ENCODE data around the gene SH2D1B.

GRCh38 chr1:162389021-162389818 is 22.7 kb downstream of the SH2D1B start:
- TF ChIP-seq CTCF (IDR thresholded peaks at IDR 0.05; ENCODE audit: poor library complexity) (no peak), EZH2phosphoT487 (IDR thresholded peaks at IDR 0.05; ENCODE audit: low read depth, severe bottlenecking, unreplicated experiment) (no peak), EZH2 (IDR thresholded peaks at IDR 0.05; ENCODE audit: borderline replicate concordance) (no peak)

All from hepatocyte (in vitro differentiated cells).